Measurements from ENCODE around the gene BAX. TPM values are rescaled to one million over a fixed set of nuclear protein-coding genes. Genes with fewer than 3 reads are reported as not detected.

BAX gene
- total RNA-seq, 2 experiments from 2014 or later = 285 to 296 TPM

- peaks cover 56% of the 10 kb centered on the region for H3K4me1 Mint-ChIP-seq
- H3K27ac Mint-ChIP-seq = peak overlapping the region; percentile 77
- peak overlapping the region; percentile 47 for H3K4me3 Mint-ChIP-seq
- no peaks in the 10 kb centered on the region for H3K27me3 Mint-ChIP-seq
- DNase-seq (no peak), ATAC-seq (ENCODE audit: low read depth) (no peak)
- H3K36me3 Mint-ChIP-seq = peaks cover 36% of the 10 kb centered on the region
- POLR2A ChIA-PET = interaction anchor here (1.1 to 2.6 kb wide), 6 partner anchors 10 to 342 kb away, joined by 3 to 16 read pairs (median 8); partner anchors contain the start of genes GYS1, NUCB1, PPP1R15A and RPL18
- H3K9me3 Mint-ChIP-seq = no peaks in the 10 kb centered on the region
Observed at GRCh38 chr19:48961051-48961649, 6.5 kb downstream of the BAX start.

DNA sequence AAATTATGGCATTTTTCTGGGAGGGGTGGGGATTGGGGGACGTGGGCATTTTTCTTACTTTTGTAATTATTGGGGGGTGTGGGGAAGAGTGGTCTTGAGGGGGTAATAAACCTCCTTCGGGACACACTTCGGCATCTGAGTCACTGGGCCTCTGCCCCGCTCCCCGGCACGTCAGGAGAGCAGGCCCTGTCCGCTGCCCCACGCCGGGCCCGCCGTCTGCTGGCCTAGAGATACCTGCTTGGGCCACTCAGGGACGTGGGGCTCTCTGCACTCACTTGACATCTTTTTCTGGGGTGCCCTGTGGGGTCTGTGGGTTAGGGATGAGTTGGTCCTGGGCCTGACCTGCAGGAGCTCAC, 7.0 kb downstream of the BAX start:
- POLR2A ChIA-PET = interaction anchor here (1.1 to 2.0 kb wide), 7 partner anchors 8 to 343 kb away, joined by 3 to 15 read pairs (median 7); partner anchors contain the start of genes GYS1, NUCB1, PPP1R15A and RPL18
- Mint-ChIP-seq H3K27me3 (no peaks in the 10 kb centered on the region), H3K27ac (peak overlapping the region; percentile 92), H3K4me3 (peak overlapping the region; percentile 87), H3K4me1 (peaks cover 58% of the 10 kb centered on the region), H3K36me3 (peaks cover 38% of the 10 kb centered on the region), H3K9me3 (no peaks in the 10 kb centered on the region)
- ATAC-seq (ENCODE audit: low read depth) = no peak
- no peak for DNase-seq

GRCh38 chr19:48962029-48962848, 7.6 kb downstream of the BAX start:
- H3K4me1 Mint-ChIP-seq = peaks cover 57% of the 10 kb centered on the region
- H3K9me3 Mint-ChIP-seq = no peaks in the 10 kb centered on the region
- peak overlapping the region; percentile 92 for H3K27ac Mint-ChIP-seq
- ATAC-seq (ENCODE audit: low read depth) (peak; percentile 44), DNase-seq (peak; percentile 71)
- H3K27me3 Mint-ChIP-seq = no peaks in the 10 kb centered on the region
- peak overlapping the region; percentile 87 for H3K4me3 Mint-ChIP-seq
- POLR2A ChIA-PET = interaction anchor here (0.6 to 1.5 kb wide), 10 partner anchors 9 to 343 kb away, joined by 3 to 9 read pairs (median 6); partner anchors contain the start of genes GYS1, NUCB1, PPP1R15A and RPL18
- peaks cover 38% of the 10 kb centered on the region for H3K36me3 Mint-ChIP-seq

GRCh38 chr19:48962849-48963165, 8.1 kb downstream of the BAX start:
- H3K36me3 Mint-ChIP-seq = peaks cover 34% of the 10 kb centered on the region
- POLR2A ChIA-PET = interaction anchor here (0.7 to 1.5 kb wide), 8 partner anchors 8 to 115 kb away, joined by 3 to 9 read pairs (median 6); partner anchors contain the start of genes GYS1, NUCB1, PPP1R15A and RUVBL2

DNA sequence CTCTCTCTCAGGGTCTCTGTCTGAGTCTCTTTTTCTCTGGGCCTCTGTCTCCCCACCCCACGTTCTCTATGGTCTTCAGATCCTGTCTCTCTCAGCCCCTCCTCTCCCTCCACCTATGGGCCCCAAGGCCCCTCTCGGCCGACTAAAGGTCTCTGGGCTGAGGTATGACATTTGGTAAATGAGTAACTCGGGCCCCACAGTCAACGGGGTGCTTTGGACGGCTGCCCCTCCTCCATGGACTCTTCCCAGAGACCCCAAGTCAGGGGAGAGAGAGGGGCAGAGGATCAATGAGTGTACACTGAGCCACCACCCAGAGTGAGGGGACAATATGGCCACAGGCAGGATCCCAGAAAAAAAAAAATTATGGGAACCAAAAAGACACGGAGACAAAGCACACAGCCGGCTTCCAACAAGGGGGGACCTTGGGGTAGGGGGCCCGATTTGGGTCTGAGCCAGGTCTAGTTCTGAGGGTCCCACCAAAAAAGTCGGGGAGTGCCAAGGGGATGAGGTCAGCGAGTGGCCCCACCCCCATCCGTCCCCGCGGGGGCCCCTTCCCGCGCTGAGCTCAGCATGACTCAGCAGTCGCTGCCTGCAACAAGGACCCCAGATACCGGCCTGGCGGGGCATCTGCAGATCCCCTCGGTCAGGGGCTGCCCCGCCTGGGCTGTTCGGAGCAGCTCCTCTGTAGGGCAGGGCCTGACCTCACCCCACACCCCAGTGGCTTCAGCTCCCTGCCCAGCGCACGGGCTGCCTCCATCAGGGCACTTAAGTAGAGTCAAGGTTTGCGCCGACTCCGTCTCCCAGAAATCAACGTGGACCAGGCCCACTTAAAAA, 8.9 kb downstream of the BAX start:
- ATAC-seq (ENCODE audit: low read depth) = peak; percentile 3
- Mint-ChIP-seq H3K36me3 (peaks cover 30% of the 10 kb centered on the region), H3K4me1 (peaks cover 55% of the 10 kb centered on the region), H3K4me3 (peak overlapping the region; percentile 87), H3K27me3 (no peaks in the 10 kb centered on the region), H3K27ac (peak overlapping the region; percentile 92), H3K9me3 (no peaks in the 10 kb centered on the region)
- POLR2A ChIA-PET = interaction anchor here (0.6 to 3.4 kb wide), 7 partner anchors 9 to 94 kb away, joined by 5 to 42 read pairs (median 7); partner anchors contain the start of genes BAX, DHDH, GYS1 and NUCB1
- DNase-seq = peak; percentile 77

More at GRCh38 chr19:48962849-48963165, 8.1 kb downstream of the BAX start:
- Mint-ChIP-seq H3K4me1 (peaks cover 53% of the 10 kb centered on the region), H3K27ac (peak overlapping the region; percentile 92), H3K27me3 (no peaks in the 10 kb centered on the region), H3K9me3 (no peaks in the 10 kb centered on the region), H3K4me3 (peak overlapping the region; percentile 87)
- ATAC-seq (ENCODE audit: low read depth) = no peak
- no peak for DNase-seq

GRCh38 chr19:48964205-48965039, 9.7 kb downstream of the BAX start:
- Mint-ChIP-seq H3K27me3 (no peaks in the 10 kb centered on the region), H3K36me3 (peaks cover 28% of the 10 kb centered on the region), H3K27ac (peak overlapping the region; percentile 92), H3K4me3 (peak overlapping the region; percentile 87), H3K9me3 (no peaks in the 10 kb centered on the region), H3K4me1 (peaks cover 50% of the 10 kb centered on the region)
- DNase-seq (no peak), ATAC-seq (ENCODE audit: low read depth) (no peak)
- POLR2A ChIA-PET = interaction anchor here (1.0 to 3.4 kb wide), 8 partner anchors 10 to 91 kb away, joined by 4 to 42 read pairs (median 8); partner anchors contain the start of genes BAX, DHDH, GYS1 and NUCB1

DNA sequence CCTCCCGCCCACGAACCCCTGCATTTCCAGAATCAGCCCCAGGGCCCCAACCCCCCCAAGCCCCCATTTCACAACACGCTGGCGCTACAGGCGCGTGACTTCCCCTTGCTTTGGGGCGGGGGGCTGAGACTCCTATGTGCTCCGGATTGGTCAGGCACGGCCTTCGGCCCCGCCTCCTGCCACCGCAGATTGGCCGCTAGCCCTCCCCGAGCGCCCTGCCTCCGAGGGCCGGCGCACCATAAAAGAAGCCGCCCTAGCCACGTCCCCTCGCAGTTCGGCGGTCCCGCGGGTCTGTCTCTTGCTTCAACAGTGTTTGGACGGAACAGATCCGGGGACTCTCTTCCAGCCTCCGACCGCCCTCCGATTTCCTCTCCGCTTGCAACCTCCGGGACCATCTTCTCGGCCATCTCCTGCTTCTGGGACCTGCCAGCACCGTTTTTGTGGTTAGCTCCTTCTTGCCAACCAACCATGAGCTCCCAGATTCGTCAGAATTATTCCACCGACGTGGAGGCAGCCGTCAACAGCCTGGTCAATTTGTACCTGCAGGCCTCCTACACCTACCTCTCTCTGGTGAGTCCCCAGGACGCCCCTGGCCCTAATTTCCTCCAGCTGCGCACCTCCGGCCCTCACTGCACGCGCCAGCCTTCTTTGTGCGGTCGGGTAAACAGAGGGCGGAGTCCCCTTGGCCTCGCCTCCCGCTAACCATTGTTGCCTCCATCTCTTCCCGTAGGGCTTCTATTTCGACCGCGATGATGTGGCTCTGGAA, 10.5 kb downstream of the BAX start, which contains the start of gene FTL:
FTL (plus strand) TSS at position 270 of the 766 bp plus-strand sequence; CDS start at position 469, 199 bp downstream.
- Mint-ChIP-seq H3K9me3 (no peaks in the 10 kb centered on the region), H3K4me1 (peaks cover 49% of the 10 kb centered on the region), H3K4me3 (peak within 1 kb of the TSS; percentile 87), H3K27ac (peak within 1 kb of the TSS; percentile 92), H3K27me3 (no peaks in the 10 kb centered on the region), H3K36me3 (peaks cover 27% of the 10 kb centered on the region)
- ATAC-seq (ENCODE audit: low read depth) = peak; percentile 71
- DNase-seq = peak; percentile 93
- POLR2A ChIA-PET = interaction anchor here (0.6 to 3.4 kb wide), 10 partner anchors 8 to 91 kb away, joined by 3 to 42 read pairs (median 5); partner anchors contain the start of genes BAX, DHDH, GYS1 and NUCB1

GRCh38 chr19:48965806-48966540, 11.3 kb downstream of the BAX start:
- H3K36me3 Mint-ChIP-seq = peaks cover 25% of the 10 kb centered on the region
- H3K27me3 Mint-ChIP-seq = no peaks in the 10 kb centered on the region
- peak overlapping the region; percentile 87 for H3K4me3 Mint-ChIP-seq
- ATAC-seq (ENCODE audit: low read depth) (peak; percentile 38), DNase-seq (peak; percentile 88)
- peaks cover 50% of the 10 kb centered on the region for H3K4me1 Mint-ChIP-seq
- H3K27ac Mint-ChIP-seq = peak overlapping the region; percentile 92
- no peaks in the 10 kb centered on the region for H3K9me3 Mint-ChIP-seq
- POLR2A ChIA-PET = interaction anchor here (0.6 to 3.4 kb wide), 12 partner anchors 9 to 210 kb away, joined by 3 to 42 read pairs (median 5); partner anchors contain the start of genes BAX, DHDH, GYS1 and NUCB1

DNA sequence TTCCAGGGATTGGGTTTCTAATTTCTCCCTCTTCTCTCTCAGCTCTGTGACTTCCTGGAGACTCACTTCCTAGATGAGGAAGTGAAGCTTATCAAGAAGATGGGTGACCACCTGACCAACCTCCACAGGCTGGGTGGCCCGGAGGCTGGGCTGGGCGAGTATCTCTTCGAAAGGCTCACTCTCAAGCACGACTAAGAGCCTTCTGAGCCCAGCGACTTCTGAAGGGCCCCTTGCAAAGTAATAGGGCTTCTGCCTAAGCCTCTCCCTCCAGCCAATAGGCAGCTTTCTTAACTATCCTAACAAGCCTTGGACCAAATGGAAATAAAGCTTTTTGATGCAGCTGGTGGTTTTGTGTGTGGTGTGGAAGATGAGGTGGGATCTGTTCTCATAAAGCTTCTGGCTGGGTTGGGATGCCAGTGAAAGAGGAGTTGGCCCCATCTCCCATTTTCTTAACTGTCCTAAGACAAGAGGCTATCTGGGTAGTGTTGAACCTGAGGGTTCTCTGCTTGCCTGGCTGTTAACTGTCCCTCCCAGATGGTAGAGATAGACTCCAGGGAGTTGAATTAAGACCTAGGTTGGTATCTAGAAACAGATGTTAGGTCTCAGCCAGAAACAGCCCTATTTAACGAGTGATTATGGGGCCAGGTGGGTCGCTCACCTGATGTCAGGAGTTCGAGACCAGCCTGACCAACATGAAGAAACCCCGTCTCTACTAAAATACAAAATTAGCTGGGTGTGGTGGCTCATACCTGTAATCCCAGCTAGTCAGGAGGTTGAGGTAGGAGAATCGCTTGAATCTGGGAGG, 12.1 kb downstream of the BAX start:
- peak overlapping the region; percentile 92 for H3K27ac Mint-ChIP-seq
- H3K9me3 Mint-ChIP-seq = no peaks in the 10 kb centered on the region
- H3K36me3 Mint-ChIP-seq = peaks cover 24% of the 10 kb centered on the region
- no peak for ATAC-seq (ENCODE audit: low read depth)
- POLR2A ChIA-PET = interaction anchor here (0.5 to 3.4 kb wide), 12 partner anchors 9 to 211 kb away, joined by 3 to 42 read pairs (median 5); partner anchors contain the start of genes BAX, DHDH, GYS1 and HSD17B14
- H3K27me3 Mint-ChIP-seq = no peaks in the 10 kb centered on the region
- peaks cover 47% of the 10 kb centered on the region for H3K4me1 Mint-ChIP-seq
- no peak for DNase-seq
- H3K4me3 Mint-ChIP-seq = peak overlapping the region; percentile 87
